Stimulated activated CD8-positive, alpha-beta memory T cell treated with anti-CD3 and anti-CD28 coated beads, Interleukin-12 subunit alpha, Interleukin-12 subunit beta, amount 100 ng/mL, for 4 hours (primary cell): Measurements from ENCODE around the gene KLF4.
"Not testable (repeated sequence)": the region's sequence is repeated elsewhere in the genome, so short reads cannot be mapped to it uniquely, and the experiment has no call there.

Source experiments
- DNase-seq: peaks from one replicate; pipeline ENCODE4 v3.0.0-alpha.2; 2020; ENCODE audit warnings: low read depth

Gene KLF4

DNA sequence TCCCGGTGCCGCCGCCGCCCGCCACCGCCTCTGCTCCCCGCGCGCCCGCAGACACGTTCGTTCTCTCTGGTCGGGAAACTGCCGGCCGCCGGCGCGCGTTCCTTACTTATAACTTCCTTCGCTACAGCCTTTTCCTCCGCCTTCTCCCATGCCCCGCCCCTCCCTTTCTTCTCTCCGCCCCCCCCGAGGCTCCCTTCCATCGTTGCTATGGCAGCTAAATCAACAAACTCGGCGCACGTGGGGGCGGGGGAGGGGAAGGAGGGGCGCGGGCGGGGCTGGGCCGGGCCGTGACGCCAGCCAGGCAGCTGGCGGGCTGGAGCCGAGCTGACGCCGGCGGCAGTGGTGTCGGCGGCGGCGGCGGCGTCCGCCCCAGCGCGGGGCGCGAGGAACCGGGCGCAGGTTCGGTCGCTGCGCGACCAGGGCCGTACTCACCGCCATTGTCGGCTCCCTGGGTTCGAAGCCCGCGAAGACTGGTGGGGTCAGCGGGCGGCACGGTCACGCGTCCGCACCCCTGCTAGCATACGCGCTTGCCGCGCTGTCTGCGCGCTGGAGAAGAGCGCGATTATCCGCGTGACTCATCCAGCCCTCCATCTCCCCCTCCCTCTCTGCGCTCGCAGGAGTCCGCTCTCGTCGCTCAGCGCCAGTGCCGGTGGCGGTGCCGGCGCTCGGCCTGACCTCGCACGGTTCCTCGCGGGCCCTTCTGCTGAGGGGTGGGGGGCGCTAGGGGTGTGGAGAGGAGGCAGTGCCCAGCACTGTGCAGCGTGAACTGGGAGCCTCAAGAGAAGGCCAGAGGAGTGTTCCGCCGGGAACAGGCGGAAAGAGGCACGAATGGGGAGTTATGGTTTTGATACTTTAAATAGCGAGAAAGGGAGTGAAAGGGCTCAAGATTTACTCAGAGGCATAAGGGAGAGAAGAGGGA is at the start of gene KLF4:
Gene KLF4 (minus strand): TSS at position 83 of the 919 bp plus-strand sequence. CDS start 597 bp downstream, outside the sequence.
- DNase-seq = peak; percentile 32

DNA sequence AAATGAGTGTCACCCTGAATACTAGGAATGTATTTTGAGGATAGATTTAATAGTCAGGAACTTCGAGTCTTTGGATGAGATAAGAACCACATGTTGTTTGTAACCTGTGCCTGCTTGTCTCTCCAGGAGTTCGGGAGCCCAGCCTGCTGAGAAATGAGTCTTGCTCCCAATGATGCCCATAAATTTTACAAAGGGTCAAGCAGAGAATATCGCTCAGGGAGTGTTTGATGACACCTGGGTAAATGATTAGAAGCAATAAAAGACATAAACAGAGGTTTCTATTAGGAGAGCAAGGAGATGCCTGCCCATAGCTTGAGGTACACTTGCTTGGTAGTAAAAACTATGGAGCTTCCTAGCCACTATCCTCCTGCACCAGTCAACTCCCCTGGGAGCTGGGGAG is 46.9 kb upstream of the KLF4 start:
- no peak for DNase-seq

DNA sequence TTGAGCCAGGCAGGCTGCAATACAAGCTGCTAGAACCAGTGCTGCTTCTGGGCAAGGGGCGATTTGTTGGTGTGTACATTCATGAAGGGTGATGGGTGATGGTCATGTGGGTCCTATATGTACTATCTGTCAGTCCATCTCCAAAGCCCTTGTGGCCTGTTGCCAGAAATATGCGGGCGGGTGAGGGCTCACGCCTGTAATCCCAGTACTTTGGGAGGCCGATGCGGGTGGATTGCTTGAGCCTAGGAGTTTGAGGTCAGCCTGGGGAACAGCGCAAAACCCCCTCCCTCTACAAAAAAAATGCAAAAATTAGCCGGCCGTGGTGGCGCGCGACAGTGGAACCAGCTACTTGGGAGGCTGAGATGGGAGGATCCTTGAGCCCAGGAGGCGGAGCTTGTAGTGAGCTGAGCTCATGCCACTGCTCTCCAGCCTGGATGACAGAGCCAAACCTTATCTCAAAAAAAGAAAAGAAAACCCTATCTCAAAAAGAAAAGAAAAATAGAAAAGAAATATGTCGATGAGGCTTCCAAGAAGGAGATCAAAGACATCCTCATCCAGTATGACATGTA is 45.0 kb upstream of the KLF4 start:
- DNase-seq = no peak

DNA sequence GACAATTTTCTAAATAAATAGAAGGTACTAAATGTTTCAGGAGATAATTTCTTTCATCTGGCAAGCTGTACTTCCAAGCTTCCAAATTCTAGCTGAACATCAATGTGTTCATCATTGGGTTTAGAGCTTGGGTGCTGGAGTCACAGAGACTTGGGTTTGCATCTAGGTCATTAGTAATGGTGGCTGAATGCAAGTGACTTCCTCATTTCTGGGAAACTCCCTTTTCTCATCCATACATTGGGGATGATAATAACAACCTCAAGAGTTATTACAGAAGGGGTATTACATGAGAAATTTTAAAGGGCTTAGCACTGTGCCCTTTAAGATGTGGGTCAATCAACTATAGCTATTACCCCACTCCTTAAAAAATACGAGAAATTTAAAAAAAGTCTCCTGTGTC is 41.1 kb upstream of the KLF4 start:
- no peak for DNase-seq

DNA sequence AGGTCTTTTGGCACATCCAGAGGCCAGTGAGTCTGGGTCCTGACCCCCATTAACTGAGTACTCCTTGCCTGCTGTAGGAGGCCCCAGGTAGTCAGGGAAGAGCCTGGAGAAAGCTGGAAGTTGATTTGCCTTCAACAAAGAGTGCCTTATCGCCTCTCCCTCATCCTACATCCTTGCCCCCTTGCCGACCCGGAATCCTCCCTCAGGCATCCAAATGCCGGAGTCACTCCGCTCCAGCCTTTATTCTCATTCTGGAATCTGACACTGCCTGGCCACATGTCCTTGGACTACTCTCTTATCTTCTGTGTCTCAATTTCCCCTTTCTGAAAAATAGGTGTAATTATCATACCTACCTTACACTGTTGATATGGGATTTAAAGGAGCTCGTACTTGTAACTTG is 39.1 kb upstream of the KLF4 start:
- no peak for DNase-seq

DNA sequence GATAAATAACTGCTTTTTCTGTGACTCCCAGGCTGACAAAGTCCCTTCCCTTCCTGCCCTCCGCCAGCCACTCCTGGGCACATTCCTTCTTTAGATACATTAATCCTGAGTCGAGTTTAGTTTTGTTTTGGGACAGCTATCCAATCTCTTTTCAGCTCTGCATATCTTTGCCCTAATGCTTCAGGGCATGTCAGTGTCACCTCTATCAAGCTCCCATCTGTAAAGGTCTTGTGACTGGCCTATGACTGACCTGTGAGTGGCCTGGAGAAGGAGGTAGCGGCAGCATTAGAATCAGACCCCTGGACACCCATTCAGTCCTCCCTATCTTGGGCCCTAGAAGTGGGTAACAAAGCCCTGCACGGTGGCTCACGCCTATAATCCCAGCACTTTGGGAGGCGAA is 34.0 kb upstream of the KLF4 start:
- no peak for DNase-seq

DNA sequence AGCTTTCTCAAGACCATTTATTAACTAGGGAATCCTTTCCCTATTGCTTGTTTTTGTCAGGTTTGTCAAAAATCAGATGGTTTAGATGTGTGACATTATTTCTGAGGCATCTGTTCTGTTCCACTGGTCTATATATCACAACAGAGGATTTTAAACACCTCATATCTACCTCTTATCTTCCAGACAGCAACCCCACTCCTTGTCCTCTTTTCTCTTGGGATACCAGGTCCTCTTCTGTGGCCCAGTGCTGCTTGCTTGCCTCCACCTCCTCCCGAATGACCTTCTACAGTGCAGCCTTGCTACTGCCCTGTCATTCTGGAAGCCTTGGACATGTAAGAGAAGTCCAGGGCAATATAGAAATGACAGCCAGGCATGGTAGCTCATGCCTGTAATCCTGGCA is 30.6 kb upstream of the KLF4 start:
- DNase-seq = no peak

DNA sequence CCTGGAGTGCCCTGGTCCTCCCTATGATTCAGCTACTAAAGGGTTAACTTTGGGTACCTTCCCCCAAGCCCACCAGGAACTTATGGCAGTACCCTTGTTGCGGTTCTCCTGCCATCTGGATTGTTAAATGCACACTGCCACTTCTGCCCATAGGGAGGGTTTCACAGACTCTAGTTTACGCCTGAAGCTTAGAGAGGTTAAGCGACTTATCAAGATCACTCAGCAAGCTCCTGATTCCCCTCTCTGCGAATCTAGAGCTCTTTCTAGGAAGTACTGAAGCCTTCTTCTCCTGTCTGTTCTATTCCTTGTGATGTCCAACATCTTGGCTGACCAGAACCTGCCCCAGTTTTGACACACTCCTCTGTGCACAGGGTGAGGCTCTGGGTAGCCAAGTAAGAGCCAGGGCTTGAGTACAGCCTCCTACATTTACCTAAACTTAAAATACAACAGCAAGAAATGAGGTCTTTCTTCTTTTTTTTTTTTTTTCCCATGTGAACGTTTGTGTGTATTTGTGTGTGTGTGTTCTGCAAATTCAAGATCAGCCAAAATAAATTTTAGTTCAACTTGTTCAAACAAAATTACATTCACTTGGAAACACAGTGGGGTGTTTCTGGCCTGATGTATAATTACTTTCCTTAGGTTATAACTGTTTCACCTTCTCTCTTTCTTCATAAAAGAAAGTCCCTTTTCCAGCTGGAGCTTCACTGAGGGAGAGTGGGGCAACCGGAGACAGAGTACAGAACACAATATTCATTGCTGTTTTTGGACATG is 28.7 kb upstream of the KLF4 start:
- DNase-seq = no peak

DNA sequence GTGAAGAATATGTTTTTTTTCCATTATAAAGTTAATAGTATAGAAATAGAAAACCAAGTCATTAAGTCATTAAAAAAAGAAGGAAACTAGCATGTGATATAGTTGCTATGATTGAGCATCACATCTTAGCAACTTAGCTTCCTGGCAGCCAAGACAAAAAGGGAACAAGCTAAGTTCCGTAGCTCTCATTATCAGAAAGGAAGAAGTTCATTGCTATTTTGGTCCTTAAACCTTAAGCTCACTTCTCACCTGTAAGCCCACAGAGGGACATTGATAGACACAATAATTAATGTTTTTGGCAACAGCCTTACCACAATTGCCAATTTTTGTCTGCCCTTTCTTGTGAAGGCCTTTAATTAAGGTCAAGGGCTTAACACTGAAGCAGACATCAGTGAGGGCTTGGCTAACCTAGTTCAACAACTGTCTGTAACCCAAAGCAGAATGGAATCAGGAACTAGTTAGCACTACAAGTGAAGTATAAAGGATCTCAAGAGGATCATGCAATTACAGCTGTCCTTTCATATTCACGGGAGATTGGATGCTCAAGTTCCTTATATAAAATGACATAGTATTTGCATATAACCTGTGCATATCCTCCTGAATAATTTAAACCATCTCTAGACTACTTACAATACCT is 24.0 kb upstream of the KLF4 start:
- DNase-seq = no peak

DNA sequence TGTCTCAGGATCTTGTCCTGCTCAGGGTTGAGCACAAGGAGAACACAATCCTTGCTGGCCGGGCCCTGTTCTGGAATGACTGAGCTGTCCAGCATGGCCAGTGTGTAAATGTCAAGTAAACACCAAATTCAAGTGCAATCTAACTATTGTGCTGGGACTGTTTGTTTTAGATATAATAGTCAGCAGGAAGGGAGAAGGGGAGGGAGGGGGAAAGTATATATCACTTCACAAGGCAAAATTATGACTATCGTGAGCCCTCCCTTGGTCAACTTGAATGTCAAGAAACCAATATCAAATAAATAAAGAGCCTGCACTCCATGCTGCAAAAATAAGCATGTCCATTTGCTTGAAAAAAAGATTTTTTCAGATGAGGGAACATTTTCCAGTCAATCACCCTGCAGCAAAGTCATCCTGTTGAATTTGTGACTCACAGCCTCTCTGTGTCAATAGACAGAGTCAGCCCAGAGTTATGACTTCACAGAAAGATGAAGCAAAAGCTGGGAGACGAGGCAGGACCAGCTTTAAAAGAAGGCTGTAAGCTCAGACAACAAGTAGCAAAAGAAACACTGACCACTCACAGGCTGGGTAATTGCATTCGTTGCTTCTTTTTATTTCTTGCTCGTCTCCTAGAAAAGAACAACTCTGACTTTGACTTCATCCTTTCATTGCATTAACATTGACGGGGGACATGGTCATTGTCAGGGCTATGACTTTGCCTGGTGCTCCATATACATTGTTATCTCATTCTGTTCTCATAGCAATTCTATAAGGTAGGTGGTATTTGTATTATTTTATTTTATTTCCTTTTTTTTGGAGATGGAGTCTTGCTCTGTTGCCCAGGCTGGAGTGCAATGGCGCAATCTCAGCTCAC is 15.3 kb upstream of the KLF4 start:
- no peak for DNase-seq

DNA sequence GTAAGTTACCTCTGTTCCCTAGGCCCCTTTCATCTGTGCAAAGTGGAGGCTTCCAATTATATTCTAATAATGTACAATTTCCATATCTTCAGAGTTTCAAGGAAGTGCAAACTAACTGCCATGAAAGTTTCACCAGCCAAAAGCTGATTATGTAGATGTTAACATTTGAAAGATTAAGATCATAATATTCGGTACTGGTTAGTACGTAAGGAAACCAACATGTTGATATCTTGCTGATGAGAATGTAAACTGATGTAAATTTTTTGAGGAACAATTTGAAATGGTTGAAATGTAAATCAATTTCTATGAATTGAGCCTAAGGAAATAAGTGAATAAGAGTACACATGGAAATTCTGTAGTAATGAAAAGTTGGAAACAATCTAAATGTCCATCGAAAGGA is 12.9 kb upstream of the KLF4 start:
- no peak for DNase-seq

DNA sequence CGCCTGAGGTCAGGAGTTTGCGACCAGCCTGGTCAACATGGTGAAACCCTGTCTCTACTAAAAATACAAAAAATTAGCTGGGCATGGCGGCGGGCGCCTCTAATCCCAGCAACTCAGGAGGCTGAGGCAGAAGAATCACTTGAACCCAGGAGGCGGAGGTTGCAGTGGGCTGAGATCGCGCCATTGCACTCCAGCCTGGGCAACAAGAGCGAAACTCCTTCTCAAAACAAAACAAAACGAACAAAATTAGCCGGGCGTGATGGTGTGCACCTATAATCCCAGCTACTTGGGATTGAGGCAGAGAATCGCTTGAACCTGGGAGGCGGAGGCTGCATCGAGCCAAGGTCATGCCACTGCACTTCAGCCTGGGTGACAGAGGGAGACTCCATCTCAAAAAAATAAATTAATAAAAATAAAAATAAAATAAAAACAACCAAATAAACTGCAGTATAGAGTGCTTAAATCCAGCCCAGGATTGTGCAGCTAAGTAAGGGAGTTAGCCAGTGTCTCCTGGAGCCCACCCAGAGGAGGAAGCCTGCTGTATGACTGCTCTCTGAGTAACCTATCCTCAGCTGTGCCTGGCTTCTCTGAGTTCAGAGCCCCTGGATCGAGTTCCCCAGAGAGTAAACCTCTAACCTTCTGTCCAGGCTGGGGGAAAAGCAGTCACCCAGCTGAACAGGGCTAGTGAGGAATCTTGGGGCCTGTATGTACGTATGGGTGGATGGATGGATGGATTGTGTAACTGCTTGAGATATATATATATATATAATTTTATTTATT is 11.0 kb upstream of the KLF4 start:
- DNase-seq = not testable (repeated sequence)

DNA sequence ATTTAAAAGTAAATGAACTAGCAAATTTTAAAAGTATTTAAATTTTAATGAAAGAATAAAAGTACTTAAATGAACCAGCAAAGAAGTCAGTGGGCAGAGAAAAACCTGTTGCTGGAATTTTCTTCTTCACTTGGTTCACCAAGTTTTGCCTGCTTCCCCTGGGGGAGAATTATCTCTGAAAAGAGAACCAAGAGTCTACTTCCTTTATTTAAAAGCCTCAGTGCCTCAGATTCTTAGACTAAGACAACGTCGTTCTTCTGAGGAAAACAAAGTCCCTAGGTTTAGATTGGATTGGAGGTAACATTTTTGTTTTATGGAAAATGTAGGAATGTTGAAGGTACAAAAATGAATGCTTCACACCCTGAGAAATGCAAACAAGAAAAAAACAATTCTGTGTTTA is 7.4 kb upstream of the KLF4 start:
- DNase-seq = no peak

DNA sequence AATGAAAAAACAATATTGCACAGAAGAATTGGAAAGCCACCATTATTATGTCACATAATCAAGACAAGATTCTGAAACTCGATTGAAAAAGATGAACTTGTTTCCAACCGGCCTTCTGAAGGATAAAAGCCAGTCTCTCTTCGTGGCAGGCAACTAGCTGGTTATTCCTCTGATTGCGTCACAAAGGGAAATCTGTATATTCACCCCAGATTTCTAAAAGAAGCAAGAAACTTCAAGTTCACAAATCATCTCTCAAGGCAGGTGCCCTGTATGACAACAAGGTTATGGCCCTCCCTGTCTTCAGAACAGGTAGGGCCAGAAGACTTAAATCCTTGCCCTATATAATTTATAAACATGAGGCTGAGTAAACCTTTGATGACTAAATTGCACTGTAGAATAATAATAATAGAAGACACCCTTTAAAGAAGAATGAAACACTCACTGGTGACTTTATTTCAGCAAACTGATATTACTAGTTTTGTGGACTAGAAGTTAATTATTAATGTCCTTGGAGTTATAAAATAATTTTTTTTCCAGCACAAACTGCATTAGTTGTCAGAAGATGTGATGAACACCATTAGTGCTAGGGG is 2.9 kb upstream of the KLF4 start:
- DNase-seq = no peak

DNA sequence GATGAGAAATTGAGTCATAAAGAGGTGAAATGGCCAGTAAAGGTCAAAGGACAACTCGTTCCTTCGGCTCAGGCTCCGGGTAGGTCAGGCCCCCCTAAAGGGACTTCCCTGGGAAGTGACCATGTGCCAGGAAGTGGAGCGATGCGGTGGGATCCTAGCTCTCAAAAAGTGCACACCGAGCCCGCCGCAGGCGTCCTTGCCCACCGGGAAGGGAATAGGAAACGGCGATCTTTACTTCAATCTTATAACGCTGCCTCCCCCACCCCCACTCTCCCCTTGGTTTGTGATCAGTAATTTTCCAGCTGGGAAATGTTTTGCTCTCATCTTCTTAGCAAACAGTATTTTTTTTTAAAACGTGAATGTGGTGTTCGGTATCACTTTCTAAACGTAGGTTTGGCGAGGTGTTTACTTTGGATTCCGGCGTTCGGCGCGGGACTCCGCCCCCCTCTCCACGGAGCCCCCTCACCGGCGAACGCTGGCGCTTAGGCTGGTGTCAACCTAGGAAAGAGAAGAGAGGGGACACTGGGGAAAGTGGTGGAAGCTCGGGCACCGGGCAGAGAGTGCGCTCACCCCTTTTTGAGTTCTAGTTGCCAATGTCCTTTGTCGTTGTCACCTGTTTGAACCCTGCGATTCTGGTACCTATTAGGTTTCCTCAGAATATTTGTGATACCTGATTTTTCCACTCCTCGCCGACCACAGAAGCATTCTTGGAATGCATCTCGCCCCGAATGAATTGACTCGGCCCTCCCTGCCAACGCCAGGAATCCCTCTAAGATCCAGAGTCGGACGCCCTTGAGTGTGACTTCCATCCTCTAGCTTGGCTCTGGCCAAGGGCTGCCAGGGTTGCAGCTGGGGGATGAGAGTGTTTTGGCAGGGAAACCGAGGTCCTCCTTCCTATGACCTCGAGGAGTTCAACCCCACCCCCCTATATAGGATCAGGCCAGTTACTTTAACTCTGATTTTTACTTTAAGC is 1.8 kb upstream of the KLF4 start:
- DNase-seq = no peak

DNA sequence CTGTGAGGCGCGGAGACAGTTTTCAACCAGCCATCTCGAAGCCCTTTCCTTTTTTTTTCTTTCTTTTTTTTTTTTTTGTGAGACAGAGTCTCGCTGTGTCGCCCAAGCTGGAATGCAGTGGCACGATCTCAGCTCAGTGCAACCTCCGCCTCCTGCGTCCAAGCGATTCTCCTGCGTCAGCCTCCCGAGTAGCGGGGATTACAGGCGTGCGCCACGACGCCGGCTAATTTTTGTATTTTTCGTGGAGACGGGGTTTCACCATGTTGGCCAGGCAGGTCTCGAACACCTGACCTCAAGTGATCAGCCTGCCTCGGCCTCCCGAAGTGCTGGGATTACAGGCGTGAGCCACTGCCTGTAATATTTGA is 1.0 kb upstream of the KLF4 start:
- not testable (repeated sequence) for DNase-seq

DNA sequence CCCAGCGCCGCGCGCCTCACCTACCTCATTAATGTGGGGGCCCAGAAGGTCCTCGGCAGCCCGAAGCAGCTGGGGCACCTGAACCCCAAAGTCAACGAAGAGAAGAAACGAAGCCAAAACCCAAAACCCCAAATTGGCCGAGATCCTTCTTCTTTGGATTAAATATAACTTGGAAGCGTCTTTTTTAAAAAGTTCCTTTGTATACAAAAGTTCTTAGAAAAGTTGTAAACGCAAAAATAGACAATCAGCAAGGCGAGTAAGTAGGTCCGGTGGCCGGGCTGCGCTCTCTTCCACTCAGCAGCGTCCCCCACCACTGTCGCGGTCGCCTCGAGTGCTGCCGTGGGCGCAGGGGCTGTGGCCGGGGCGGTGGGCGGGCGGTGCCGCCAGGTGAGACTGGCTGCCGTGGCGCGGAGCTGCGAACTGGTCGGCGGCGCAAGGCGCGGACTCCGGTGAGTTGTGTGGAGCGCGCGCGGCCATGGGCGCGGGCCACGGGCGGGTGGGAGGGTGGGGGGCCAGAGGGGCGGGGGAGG is 360 bp downstream of the KLF4 start:
- DNase-seq = no peak

DNA sequence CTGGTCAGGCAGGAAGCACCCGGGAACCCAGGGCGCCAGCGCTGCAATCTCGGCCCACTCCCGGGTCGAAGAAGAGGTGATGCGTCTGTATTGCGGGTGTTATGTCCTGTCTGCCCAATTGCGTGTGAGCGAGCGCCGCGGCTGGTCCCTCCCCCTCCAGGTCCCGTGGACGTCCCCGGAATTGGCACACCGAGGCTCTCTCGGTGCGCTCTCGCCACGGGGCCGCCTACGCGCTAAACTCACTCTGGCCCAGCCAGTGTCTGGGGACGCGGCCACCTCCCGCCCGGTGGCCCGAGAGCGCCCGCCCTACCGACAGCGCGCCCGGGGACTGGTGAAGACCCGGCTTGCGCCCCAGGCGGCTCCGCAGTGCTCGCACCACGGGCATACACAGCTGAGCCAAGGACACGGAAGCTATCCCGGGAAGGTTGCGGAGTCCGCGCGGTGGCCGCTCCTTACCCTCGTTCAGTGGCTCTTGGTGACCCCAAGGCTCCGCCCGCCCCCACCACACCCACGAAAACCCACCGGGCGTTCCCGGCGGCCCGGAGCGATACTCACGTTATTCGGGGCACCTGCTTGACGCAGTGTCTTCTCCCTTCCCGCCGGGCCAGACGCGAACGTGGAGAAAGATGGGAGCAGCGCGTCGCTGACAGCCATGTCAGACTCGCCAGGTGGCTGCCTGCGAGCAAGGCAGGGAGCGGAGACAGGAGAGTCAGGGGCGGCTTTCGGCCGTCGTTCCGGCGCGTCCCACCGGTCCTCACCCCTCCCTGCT is 1.0 kb downstream of the KLF4 start:
- no peak for DNase-seq
